ENCODE measurements around the gene PHF21A.

Gene PHF21A

GRCh38 chr11:46106530-46107407 lies 14.5 kb downstream of the PHF21A start:
- Histone ChIP-seq H3K4me3 (ENCODE audit: low read depth in 1 of 2, low read length in 2 of 2) (no peak overlapping the region), H3K4me1 (ENCODE audit: control insufficient read depth in 1 of 2, insufficient read depth in 2 of 2, low read length in 2 of 2) (peaks cover 6 to 8% of the 10 kb centered on the region in 2 donors)

GRCh38 chr11:46105926-46106325 lies 15.3 kb downstream of the PHF21A start:
- Histone ChIP-seq H3K4me3 (ENCODE audit: low read depth in 1 of 2, low read length in 2 of 2) (no peak overlapping the region), H3K4me1 (ENCODE audit: control insufficient read depth in 1 of 2, insufficient read depth in 2 of 2, low read length in 2 of 2) (peaks cover 6 to 9% of the 10 kb centered on the region in 2 donors), H3K27ac (ENCODE audit: low read length) (no peak overlapping the region), H3K9me3 (ENCODE audit: control insufficient read depth in 1 of 2, low read length in 2 of 2) (no peaks in the 10 kb centered on the region), H3K36me3 (ENCODE audit: control insufficient read depth in 1 of 2, insufficient read depth in 2 of 2, low read length in 2 of 2) (no peaks in the 10 kb centered on the region), H3K27me3 (ENCODE audit: low read depth, low read length) (no peaks in the 10 kb centered on the region)

More at GRCh38 chr11:46106530-46107407, 14.5 kb downstream of the PHF21A start:
- Histone ChIP-seq H3K9me3 (ENCODE audit: control insufficient read depth in 1 of 2, low read length in 2 of 2) (no peaks in the 10 kb centered on the region), H3K36me3 (ENCODE audit: control insufficient read depth in 1 of 2, insufficient read depth in 2 of 2, low read length in 2 of 2) (no peaks in the 10 kb centered on the region), H3K27ac (ENCODE audit: low read length) (no peak overlapping the region), H3K27me3 (ENCODE audit: low read depth, low read length) (no peaks in the 10 kb centered on the region)

- Histone ChIP-seq H3K4me1 (ENCODE audit: control insufficient read depth in 1 of 2, insufficient read depth in 2 of 2, low read length in 2 of 2) (peaks cover 6 to 16% of the 10 kb centered on the region in 2 donors), H3K9me3 (ENCODE audit: control insufficient read depth in 1 of 2, low read length in 2 of 2) (no peaks in the 10 kb centered on the region), H3K27ac (ENCODE audit: low read length) (no peak overlapping the region)
Measured at GRCh38 chr11:46105134-46105628, 16.1 kb downstream of the PHF21A start.

GRCh38 chr11:46102843-46103242 lies 18.4 kb downstream of the PHF21A start:
- Histone ChIP-seq H3K27ac (ENCODE audit: low read length) (no peak overlapping the region), H3K9me3 (ENCODE audit: control insufficient read depth in 1 of 2, low read length in 2 of 2) (no peaks in the 10 kb centered on the region), H3K27me3 (ENCODE audit: low read depth, low read length) (no peaks in the 10 kb centered on the region), H3K36me3 (ENCODE audit: control insufficient read depth in 1 of 2, insufficient read depth in 2 of 2, low read length in 2 of 2) (no peaks in the 10 kb centered on the region), H3K4me1 (ENCODE audit: control insufficient read depth in 1 of 2, insufficient read depth in 2 of 2, low read length in 2 of 2) (peaks cover 17 to 34% of the 10 kb centered on the region in 2 donors), H3K4me3 (ENCODE audit: low read depth in 1 of 2, low read length in 2 of 2) (no peak overlapping the region)

More at GRCh38 chr11:46105134-46105628, 16.1 kb downstream of the PHF21A start:
- no peaks in the 10 kb centered on the region for H3K36me3 ChIP-seq (ENCODE audit: control insufficient read depth in 1 of 2, insufficient read depth in 2 of 2, low read length in 2 of 2)
- no peaks in the 10 kb centered on the region for H3K27me3 ChIP-seq (ENCODE audit: low read depth, low read length)
- no peak overlapping the region for H3K4me3 ChIP-seq (ENCODE audit: low read depth in 1 of 2, low read length in 2 of 2)

GRCh38 chr11:46100670-46101069 lies 20.6 kb downstream of the PHF21A start:
- H3K4me1 ChIP-seq (ENCODE audit: control insufficient read depth in 1 of 2, insufficient read depth in 2 of 2, low read length in 2 of 2) = peaks cover 10 to 29% of the 10 kb centered on the region in 2 donors

GRCh38 chr11:46099963-46100316 lies 21.3 kb downstream of the PHF21A start:
- Histone ChIP-seq H3K4me3 (ENCODE audit: low read depth in 1 of 2, low read length in 2 of 2) (peak overlapping the region; percentile 19 to 33), H3K27ac (ENCODE audit: low read length) (peak overlapping the region; percentile 80), H3K4me1 (ENCODE audit: control insufficient read depth in 1 of 2, insufficient read depth in 2 of 2, low read length in 2 of 2) (peaks cover 10 to 29% of the 10 kb centered on the region in 2 donors), H3K36me3 (ENCODE audit: control insufficient read depth in 1 of 2, insufficient read depth in 2 of 2, low read length in 2 of 2) (no peaks in the 10 kb centered on the region), H3K27me3 (ENCODE audit: low read depth, low read length) (no peaks in the 10 kb centered on the region), H3K9me3 (ENCODE audit: control insufficient read depth in 1 of 2, low read length in 2 of 2) (no peaks in the 10 kb centered on the region)

More at GRCh38 chr11:46100670-46101069, 20.6 kb downstream of the PHF21A start:
- no peaks in the 10 kb centered on the region for H3K9me3 ChIP-seq (ENCODE audit: control insufficient read depth in 1 of 2, low read length in 2 of 2)
- no peaks in the 10 kb centered on the region for H3K36me3 ChIP-seq (ENCODE audit: control insufficient read depth in 1 of 2, insufficient read depth in 2 of 2, low read length in 2 of 2)
- no peaks in the 10 kb centered on the region for H3K27me3 ChIP-seq (ENCODE audit: low read depth, low read length)
- H3K4me3 ChIP-seq (ENCODE audit: low read depth in 1 of 2, low read length in 2 of 2) = peak overlapping the region in 1 of 2 donors; percentile 2
- no peak overlapping the region for H3K27ac ChIP-seq (ENCODE audit: low read length)

- Histone ChIP-seq H3K9me3 (ENCODE audit: control insufficient read depth in 1 of 2, low read length in 2 of 2) (no peaks in the 10 kb centered on the region), H3K4me3 (ENCODE audit: low read depth in 1 of 2, low read length in 2 of 2) (no peak overlapping the region), H3K27me3 (ENCODE audit: low read depth, low read length) (no peaks in the 10 kb centered on the region), H3K27ac (ENCODE audit: low read length) (no peak overlapping the region), H3K4me1 (ENCODE audit: control insufficient read depth in 1 of 2, insufficient read depth in 2 of 2, low read length in 2 of 2) (no peaks in the 10 kb centered on the region), H3K36me3 (ENCODE audit: control insufficient read depth in 1 of 2, insufficient read depth in 2 of 2, low read length in 2 of 2) (peaks cover 0 to 5% of the 10 kb centered on the region in 2 donors)
Measured at GRCh38 chr11:46090375-46090774, 30.9 kb downstream of the PHF21A start.

- no peaks in the 10 kb centered on the region for H3K27me3 ChIP-seq (ENCODE audit: low read depth, low read length)
- no peaks in the 10 kb centered on the region for H3K4me1 ChIP-seq (ENCODE audit: control insufficient read depth in 1 of 2, insufficient read depth in 2 of 2, low read length in 2 of 2)
- H3K9me3 ChIP-seq (ENCODE audit: control insufficient read depth in 1 of 2, low read length in 2 of 2) = no peaks in the 10 kb centered on the region
- H3K36me3 ChIP-seq (ENCODE audit: control insufficient read depth in 1 of 2, insufficient read depth in 2 of 2, low read length in 2 of 2) = peaks cover 8 to 21% of the 10 kb centered on the region in 2 donors
- no peak overlapping the region for H3K4me3 ChIP-seq (ENCODE audit: low read depth in 1 of 2, low read length in 2 of 2)
- H3K27ac ChIP-seq (ENCODE audit: low read length) = no peak overlapping the region
Measured at GRCh38 chr11:46079662-46080061, 41.6 kb downstream of the PHF21A start.

- Histone ChIP-seq H3K27me3 (ENCODE audit: low read depth, low read length) (no peaks in the 10 kb centered on the region), H3K4me3 (ENCODE audit: low read depth in 1 of 2, low read length in 2 of 2) (no peak overlapping the region), H3K4me1 (ENCODE audit: control insufficient read depth in 1 of 2, insufficient read depth in 2 of 2, low read length in 2 of 2) (peaks cover 0 to 5% of the 10 kb centered on the region in 2 donors), H3K27ac (ENCODE audit: low read length) (no peak overlapping the region), H3K9me3 (ENCODE audit: control insufficient read depth in 1 of 2, low read length in 2 of 2) (no peaks in the 10 kb centered on the region), H3K36me3 (ENCODE audit: control insufficient read depth in 1 of 2, insufficient read depth in 2 of 2, low read length in 2 of 2) (peaks cover 3 to 12% of the 10 kb centered on the region in 2 donors)
Measured at GRCh38 chr11:46075928-46076327, 45.3 kb downstream of the PHF21A start.

- Histone ChIP-seq H3K9me3 (ENCODE audit: control insufficient read depth in 1 of 2, low read length in 2 of 2) (no peaks in the 10 kb centered on the region), H3K36me3 (ENCODE audit: control insufficient read depth in 1 of 2, insufficient read depth in 2 of 2, low read length in 2 of 2) (peaks cover 3 to 12% of the 10 kb centered on the region in 2 donors), H3K4me1 (ENCODE audit: control insufficient read depth in 1 of 2, insufficient read depth in 2 of 2, low read length in 2 of 2) (peaks cover 0 to 5% of the 10 kb centered on the region in 2 donors), H3K27ac (ENCODE audit: low read length) (no peak overlapping the region), H3K4me3 (ENCODE audit: low read depth in 1 of 2, low read length in 2 of 2) (no peak overlapping the region), H3K27me3 (ENCODE audit: low read depth, low read length) (no peaks in the 10 kb centered on the region)
Measured at GRCh38 chr11:46075168-46075567, 46.1 kb downstream of the PHF21A start.

- Histone ChIP-seq H3K36me3 (ENCODE audit: control insufficient read depth in 1 of 2, insufficient read depth in 2 of 2, low read length in 2 of 2) (peaks cover 4 to 15% of the 10 kb centered on the region in 2 donors), H3K27ac (ENCODE audit: low read length) (no peak overlapping the region), H3K4me3 (ENCODE audit: low read depth in 1 of 2, low read length in 2 of 2) (no peak overlapping the region), H3K9me3 (ENCODE audit: control insufficient read depth in 1 of 2, low read length in 2 of 2) (no peaks in the 10 kb centered on the region), H3K4me1 (ENCODE audit: control insufficient read depth in 1 of 2, insufficient read depth in 2 of 2, low read length in 2 of 2) (peaks cover 0 to 5% of the 10 kb centered on the region in 2 donors), H3K27me3 (ENCODE audit: low read depth, low read length) (no peaks in the 10 kb centered on the region)
Measured at GRCh38 chr11:46073632-46074031, 47.6 kb downstream of the PHF21A start.
